Measurements from ENCODE around the gene SFSWAP. TPM values are rescaled to one million over a fixed set of nuclear protein-coding genes. Genes with fewer than 3 reads are reported as not detected.
A peak's percentile ranks its signal among the peaks of the same experiment; 100 is the strongest.

The SFSWAP gene
- total RNA-seq, 1 donor from 2014 or later = 46.9 TPM

- Histone ChIP-seq H3K4me1 (peaks cover 4% of the 10 kb centered on the region), H3K9me3 (no peaks in the 10 kb centered on the region), H3K4me3 (no peak overlapping the region), H3K27ac (no peak overlapping the region), H3K36me3 (peaks cover 80% of the 10 kb centered on the region), H3K27me3 (ENCODE audit: low read depth) (no peaks in the 10 kb centered on the region)
- peak; percentile 77 for DNase-seq
- TF ChIP-seq CTCF (IDR thresholded peaks at IDR 0.05) = no peak
- peak; percentile 93 for ATAC-seq
- intact Hi-C loops (cut with DNase I) = no loop called here
Observed at GRCh38 chr12:131795690-131796410, 85.0 kb downstream of the SFSWAP start.

DNA sequence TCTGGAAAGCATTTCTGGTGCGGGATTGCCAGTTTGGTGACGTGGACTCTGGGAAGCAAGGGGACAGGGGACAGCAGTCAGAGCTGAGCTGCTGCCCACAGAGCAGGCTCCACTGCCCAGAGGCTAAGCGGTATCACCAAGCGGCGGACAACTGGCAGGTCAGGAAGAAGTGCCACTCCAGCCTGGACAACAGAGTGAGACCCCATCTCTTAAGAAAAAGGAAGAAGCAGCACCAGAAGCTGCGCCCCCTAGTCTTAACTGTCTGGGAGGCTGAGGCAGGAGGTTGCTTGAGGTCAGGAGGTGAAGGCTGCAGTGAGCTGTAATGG lies 85.5 kb downstream of the SFSWAP start:
- Histone ChIP-seq H3K4me1 (peaks cover 4% of the 10 kb centered on the region), H3K27me3 (ENCODE audit: low read depth) (no peaks in the 10 kb centered on the region), H3K36me3 (peaks cover 77% of the 10 kb centered on the region), H3K27ac (no peak overlapping the region), H3K9me3 (no peaks in the 10 kb centered on the region), H3K4me3 (no peak overlapping the region)
- DNase-seq (no peak), ATAC-seq (peak in 1 of 2 donors; percentile 1)
- TF ChIP-seq CTCF (IDR thresholded peaks at IDR 0.05) = no peak
- intact Hi-C loops (cut with DNase I) = no loop called here

DNA sequence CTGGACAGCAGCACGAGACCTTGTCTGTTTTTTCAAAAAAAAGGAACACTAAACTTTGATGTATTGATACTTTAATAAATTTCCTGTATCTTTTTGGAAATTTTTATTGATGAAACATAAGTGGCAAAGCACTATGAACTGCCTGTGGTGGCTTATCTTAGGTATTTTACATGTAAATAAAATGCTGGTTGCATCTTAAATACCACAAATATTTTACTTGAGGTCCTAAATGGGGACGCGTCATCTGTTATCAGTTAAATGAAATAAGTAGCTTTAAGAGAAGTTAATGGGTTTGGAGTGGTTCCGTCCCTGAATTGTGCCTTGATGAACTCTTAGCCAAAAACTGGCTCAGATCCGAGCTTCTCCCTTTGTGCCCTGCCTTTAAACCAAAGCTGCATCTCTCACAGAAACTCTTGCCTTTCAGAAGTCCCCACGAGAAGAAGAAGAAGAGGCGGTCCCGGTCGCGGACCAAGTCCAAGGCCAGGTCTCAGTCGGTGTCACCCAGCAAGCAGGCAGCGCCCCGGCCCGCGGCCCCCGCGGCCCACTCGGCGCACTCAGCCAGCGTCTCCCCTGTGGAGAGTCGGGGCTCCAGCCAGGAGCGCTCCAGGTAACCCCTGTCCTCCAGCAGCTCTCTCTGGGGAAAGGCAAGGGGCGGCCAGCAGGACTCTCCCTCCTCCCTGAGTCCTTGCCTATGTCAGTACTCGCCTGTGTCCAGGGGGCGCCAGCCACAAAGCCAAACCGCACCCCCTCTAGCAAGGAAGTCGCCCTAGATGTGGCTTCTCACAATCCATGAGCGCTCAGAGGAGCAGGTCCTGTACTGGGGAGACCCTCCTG lies 86.1 kb downstream of the SFSWAP start:
- H3K27ac ChIP-seq = no peak overlapping the region
- H3K36me3 ChIP-seq = peaks cover 75% of the 10 kb centered on the region
- TF ChIP-seq CTCF (IDR thresholded peaks at IDR 0.05) = no peak
- ATAC-seq (peak; percentile 7 to 68), DNase-seq (no peak)
- no peaks in the 10 kb centered on the region for H3K27me3 ChIP-seq (ENCODE audit: low read depth)
- H3K4me1 ChIP-seq = peaks cover 4% of the 10 kb centered on the region
- H3K9me3 ChIP-seq = no peaks in the 10 kb centered on the region
- intact Hi-C loops (cut with DNase I) = no loop called here
- H3K4me3 ChIP-seq = no peak overlapping the region

DNA sequence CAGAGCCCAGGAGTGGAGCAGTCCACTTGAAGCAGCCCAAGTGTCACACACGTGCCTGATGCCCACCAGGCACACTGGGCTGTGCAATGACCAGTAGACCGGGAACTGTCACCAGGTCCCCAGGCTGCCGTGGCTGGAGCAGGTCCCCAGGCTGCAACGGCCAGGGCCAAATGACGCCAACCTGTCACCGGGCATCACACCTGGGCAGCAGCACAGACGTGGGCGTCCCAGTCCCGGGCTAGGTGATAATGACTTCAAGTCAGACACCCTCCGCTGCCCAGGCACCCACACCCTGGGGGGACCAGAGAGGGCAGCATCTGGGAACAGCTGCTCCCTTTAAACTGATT lies 86.7 kb downstream of the SFSWAP start:
- H3K27me3 ChIP-seq (ENCODE audit: low read depth) = no peaks in the 10 kb centered on the region
- TF ChIP-seq CTCF (IDR thresholded peaks at IDR 0.05) = no peak
- peaks cover 78% of the 10 kb centered on the region for H3K36me3 ChIP-seq
- H3K4me1 ChIP-seq = peaks cover 4% of the 10 kb centered on the region
- intact Hi-C loops (cut with DNase I) = no loop called here
- H3K27ac ChIP-seq = no peak overlapping the region
- no peak for ATAC-seq
- no peaks in the 10 kb centered on the region for H3K9me3 ChIP-seq
- no peak overlapping the region for H3K4me3 ChIP-seq
- DNase-seq = no peak

DNA sequence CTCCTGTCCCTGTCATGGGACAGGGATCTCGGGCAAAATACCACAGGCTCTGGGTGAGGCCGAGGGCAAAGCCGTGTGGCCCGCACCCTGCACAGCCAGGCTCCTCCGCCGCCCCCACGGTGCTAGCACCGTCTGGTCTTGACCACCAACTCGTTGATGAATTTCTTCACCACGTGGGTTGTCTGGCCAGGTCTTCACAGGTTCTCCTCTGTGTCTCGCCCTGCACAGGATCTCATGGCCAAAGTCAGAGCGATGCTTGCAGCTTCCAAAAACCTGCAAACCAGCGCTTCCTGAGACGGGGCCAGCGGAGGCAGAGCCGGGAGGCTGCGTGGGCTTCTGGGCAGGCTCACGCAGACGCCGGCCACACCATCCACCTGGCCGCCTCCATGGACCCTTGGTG lies 88.3 kb downstream of the SFSWAP start:
- Histone ChIP-seq H3K27me3 (ENCODE audit: low read depth) (no peaks in the 10 kb centered on the region), H3K9me3 (no peaks in the 10 kb centered on the region), H3K4me3 (no peak overlapping the region), H3K27ac (no peak overlapping the region), H3K4me1 (peaks cover 9% of the 10 kb centered on the region), H3K36me3 (peaks cover 66% of the 10 kb centered on the region)
- TF ChIP-seq CTCF (IDR thresholded peaks at IDR 0.05) = no peak
- ATAC-seq (no peak), DNase-seq (no peak)
- intact Hi-C loops (cut with DNase I) = no loop called here
